NCI-H1694 treated with DMSO at 0.1 percent for 48 hours (cell line): ENCODE data around the gene DBNDD1.
"Not testable (repeated sequence)": the region's sequence is repeated elsewhere in the genome, so short reads cannot be mapped to it uniquely, and the experiment has no call there.

Source experiments
- DNase-seq: peaks from one replicate; lab custom pipeline; 2025; lab: John Stamatoyannopoulos, UW

DBNDD1 gene

DNA sequence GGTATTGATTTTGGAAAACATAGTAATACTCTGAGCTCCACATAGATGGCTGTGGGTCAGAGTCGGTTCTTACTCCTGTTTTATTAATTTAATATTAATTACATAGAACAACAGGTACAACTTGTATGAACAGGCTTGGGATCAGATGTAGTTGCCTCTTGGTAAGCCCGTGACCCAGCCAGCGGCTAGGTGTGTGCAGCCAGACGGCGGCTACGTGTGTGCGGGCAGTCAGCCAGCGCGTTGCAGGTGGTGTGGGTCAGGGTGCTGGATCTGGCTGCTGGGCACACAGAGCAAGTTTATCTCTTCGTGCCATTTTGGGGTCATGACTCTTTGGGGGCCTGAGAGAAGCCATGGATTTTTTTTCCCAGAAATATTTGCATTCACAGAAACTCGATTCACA is 30.3 kb downstream of the DBNDD1 start:
- no peak for DNase-seq

DNA sequence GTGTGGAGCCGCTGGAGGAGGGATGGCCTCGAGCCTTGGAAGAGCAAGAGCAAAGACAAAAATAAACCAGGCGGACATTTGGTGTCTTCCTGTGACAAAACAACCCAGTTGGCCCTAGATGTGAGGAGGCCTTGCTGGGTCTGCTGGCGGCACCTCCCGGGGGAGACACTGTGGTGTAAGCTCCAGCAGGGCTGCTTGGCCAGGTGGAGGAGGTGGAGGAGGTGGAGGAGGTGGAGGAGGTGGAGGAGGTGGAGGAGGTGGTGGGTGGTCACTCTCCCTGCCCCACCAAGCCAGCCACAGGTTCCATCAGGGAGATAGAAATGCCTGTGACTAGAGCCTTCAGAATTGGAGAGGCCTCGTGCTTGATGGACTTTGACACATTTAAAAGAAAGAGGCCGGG is 32.1 kb downstream of the DBNDD1 start:
- DNase-seq, result no peak

- DNase-seq, result no peak
Measured at GRCh38 chr16:89986600-89986999, 32.7 kb downstream of the DBNDD1 start.

DNA sequence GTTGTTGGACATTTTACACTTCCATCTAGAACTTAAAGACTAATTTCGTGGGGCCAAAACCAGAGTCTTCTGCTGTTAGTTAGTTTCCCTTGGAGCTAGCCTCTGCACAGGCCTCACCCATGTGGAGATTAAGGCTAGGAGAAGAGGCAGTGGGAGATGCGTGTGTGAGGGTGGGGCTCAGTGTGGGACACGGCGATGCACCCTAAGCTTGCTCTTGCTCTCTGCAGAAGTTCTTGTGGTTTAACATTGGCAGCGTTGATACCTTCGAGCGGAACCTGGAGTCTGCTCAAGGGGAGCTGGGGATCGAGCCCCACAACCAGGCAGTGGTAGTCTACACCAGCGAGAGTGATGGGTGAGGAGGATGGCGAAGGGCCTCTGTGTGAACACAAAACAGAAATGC is 34.0 kb downstream of the DBNDD1 start:
- DNase-seq, result no peak

GRCh38 chr16:89984216-89984615 is 35.0 kb downstream of the DBNDD1 start:
- no peak for DNase-seq

DNA sequence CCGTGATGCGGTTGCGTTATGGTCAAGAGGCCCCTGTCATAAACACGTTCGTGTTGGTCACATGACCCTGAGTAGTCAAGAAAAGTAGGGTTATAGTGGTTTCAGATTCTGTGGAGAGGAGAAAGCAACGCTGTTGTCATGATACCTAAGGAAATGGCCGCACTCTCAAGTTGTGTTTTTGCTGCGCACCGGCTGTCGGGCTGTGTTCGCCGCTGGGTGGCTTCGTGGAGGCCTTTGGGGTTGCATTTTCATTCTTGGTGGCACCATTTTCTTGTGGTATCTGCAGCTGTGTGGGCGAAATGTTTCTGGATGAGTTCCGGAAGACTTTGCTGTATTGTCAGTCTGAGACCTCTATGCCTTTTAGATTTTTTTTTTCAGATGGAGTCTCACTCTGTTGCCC is 35.7 kb downstream of the DBNDD1 start:
- no peak for DNase-seq

DNA sequence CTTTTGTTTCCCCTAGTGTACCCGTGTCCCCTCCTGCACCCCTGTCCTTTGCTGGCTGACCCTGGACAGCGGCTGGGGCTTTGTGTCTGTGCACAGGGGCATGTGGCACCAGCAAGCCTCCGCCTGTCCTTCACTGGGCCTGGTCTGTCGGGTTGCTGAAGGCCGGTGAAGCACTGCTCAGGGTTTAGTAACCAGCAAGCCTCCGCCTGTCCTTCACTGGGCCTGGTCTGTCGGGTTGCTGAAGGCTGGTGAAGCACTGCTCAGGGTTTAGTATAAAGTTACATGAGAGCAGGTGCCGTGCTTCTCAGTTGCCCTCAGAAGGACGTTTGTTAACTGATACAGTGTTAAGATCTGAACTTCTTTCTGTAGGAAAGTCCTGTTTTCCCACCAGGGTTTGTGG is 36.9 kb downstream of the DBNDD1 start:
- DNase-seq, result no peak

- no peak for DNase-seq
Measured at GRCh38 chr16:89981414-89981813, 37.8 kb downstream of the DBNDD1 start.

- no peak for DNase-seq
Measured at GRCh38 chr16:89974870-89975269, 44.4 kb downstream of the DBNDD1 start.

DNA sequence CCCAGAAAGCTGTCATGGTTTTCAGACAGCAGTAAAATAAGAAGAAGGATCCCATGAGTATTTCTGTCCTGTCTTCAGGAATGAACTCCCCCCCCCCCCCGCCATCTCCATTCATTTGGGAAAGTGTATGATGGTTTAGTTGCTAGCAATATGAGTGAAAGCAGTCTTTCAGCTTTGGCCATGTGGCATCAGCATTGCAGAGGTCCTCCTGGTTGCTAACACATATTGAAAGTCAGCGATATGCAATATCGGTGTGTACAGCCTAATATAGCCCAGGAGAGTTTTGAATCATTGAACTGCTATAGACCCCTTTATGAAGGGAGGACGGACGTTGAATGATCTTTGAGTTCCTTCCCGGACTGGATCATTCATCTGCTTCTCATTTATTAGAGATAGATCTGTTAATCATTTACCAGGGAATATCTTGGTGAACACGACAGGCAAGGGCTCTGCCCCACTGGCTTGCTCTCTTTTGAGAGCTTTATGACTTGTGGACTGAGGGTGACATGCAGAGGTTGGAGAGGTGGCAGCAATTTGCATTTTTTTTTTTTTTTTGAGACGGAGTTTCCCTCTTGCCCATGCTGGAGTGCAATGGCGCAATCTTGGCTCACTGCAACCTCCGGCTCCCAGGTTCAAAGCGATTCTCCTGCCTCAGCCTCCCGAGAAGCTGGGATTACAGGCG is 45.5 kb downstream of the DBNDD1 start:
- DNase-seq, result no peak

- no peak for DNase-seq
Measured at GRCh38 chr16:89973235-89973634, 46.0 kb downstream of the DBNDD1 start.

GRCh38 chr16:89972244-89973234 is 46.7 kb downstream of the DBNDD1 start:
- DNase-seq, result peak; percentile 71

DNA sequence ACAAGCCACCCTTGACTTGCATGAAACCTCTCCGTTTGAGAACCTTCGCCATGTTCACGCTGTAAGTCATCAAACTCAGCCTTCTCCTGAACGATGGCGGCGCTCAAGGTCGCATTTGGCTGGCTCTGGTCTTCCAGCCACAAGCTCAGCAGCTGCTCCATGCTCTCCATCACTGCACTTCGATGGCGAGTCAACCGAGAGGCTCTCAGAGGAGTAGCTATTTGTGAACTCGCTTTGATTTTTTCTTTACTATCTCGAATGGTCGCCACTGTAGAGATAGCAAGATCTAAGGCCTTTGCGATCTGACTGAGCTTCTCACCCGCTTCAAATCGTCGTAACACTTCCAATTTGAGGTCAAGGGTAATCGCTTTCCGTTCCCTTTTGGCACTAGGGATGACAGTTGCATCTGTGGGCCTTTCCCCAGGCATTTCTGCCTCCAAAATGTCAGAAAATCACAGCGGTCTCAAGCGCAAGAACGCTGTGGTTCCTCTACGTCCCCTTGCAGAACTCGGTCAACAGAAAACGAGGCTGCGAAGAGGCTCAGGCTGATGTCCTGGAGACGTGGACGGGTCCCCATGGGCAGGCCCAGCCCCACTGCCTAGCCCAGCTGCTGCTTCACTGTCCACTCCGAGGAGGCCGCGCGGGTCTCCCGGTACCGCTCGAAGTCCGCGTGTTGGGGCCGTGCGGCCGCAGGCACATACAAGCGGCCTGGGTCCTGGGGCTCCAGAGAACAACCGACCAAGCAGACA is 47.6 kb downstream of the DBNDD1 start:
- DNase-seq, result no peak

DNA sequence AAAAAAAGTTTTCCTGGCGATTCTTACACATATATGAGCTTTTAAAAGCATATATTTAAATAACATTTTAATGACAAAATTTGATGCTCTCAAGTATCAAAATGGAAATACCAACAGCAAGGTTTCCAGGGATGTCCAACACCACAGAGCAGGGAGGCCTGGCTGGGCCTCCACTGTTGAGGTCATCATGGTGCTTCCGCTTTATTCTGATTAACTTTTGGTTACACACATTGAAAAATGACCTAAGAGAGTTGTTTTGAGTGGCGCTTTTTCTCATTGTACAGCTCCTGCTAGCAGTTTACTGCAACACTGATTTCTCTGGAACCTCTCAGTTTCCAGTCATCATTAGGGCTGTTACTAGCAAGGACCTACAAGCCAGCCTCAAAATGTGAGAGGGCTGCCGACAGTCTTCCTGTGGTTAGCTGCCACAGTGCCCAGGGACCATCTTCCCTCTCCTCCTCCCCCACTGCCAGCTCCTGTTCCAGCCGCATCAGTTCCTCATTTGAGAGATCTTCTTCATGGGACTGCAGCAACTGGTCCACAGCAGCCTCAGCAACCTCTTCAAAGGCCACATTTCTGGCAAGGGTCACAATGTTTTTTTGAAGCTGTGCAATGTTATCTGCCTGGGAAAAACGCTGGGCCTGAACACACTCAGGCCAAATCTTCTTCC is 49.4 kb downstream of the DBNDD1 start:
- DNase-seq, result no peak

DNA sequence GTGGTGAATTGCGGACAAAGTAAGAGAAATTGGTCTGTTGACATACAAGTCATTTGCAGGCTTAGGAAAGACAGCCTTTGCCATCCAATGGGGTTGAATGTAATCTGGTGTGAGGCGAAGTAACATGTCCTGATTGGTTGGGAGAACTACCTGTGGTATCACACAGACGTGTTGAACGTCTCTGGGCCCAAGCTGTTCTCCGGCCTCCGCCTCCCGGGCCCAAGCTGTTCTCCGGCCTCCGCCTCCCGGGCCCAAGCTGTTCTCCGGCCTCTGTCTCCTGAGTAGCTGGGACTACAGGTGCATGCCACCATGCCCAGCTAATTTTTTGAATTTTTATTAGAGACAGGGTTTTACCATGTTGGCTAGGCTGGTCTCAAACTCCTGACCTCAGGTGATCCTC is 51.2 kb downstream of the DBNDD1 start:
- DNase-seq, result not testable (repeated sequence)

- not testable (repeated sequence) for DNase-seq
Measured at GRCh38 chr16:89967436-89967835, 51.8 kb downstream of the DBNDD1 start.

- DNase-seq, result no peak
Measured at GRCh38 chr16:89966756-89967155, 52.5 kb downstream of the DBNDD1 start.

GRCh38 chr16:89965447-89966225 is 53.6 kb downstream of the DBNDD1 start:
- no peak for DNase-seq

DNA sequence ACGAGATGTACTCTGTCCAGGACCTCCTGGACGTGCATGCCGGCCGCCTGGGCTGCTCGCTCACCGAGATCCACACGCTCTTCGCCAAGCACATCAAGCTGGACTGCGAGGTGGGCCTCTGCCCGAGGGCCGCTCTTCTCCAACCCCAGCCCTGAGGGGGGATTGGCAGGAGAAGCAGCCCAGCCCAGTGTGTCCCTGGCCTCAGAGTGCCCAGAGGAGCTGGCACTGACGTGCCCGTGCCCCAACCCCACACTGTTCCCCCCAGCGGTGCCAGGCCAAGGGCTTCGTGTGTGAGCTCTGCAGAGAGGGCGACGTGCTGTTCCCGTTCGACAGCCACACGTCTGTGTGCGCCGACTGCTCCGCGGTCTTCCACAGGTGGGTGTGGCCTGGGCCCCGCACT is 55.1 kb downstream of the DBNDD1 start:
- no peak for DNase-seq

DNA sequence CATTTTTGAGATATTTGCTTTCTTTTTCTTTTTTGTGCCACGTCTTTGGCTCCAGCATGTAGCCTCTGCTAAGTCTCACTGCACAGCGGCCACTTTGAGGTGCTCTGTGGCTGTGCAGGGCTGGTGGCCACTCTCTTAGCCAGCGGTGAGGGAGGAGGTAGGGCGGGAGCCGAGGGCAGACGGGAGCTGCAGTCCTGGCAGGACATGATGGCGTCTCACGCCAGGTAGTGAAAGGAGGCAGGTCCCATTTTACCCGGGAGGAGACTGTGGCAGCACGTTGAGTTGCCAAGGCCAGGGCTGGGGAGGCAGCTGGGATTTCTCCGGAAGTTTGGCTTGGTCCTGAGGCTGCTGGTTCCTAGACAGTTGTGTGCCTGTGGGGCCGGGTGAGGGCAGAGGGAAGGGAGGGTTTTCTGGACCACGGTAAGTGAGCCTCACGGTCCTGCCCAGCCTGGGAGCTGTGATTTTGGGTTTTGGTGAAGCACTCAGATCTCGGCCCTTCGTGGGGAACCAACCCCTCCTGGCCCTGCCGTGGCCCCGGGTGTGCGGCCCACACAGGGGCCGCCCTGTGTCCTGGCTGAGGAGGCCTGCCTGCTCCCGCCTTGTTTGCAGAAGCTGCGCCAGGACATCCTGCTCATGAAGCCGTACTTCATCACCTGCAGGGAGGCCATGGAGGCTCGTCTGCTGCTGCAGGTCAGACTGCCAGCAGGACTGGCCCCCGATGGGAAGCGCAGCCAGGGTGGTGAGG is 56.3 kb downstream of the DBNDD1 start:
- DNase-seq, result no peak
